Inflammatory macrophage (primary cell): ENCODE results near the gene PRPH.
A peak's percentile ranks its signal among the peaks of the same experiment; 100 is the strongest.
"Not testable (repeated sequence)": the region's sequence is repeated elsewhere in the genome, so short reads cannot be mapped to it uniquely, and the experiment has no call there.

Source experiments
- DNase-seq, 2 donors: peaks; one replicate each; pipeline ENCODE4 v3.0.0-alpha.2; 2020 to 2022

Gene PRPH

GRCh38 chr12:49333778-49334177, 38.8 kb downstream of the PRPH start:
- not testable (repeated sequence) for DNase-seq

GRCh38 chr12:49334226-49334625, 39.3 kb downstream of the PRPH start:
- DNase-seq: no peak

GRCh38 chr12:49334681-49335080, 39.7 kb downstream of the PRPH start:
- DNase-seq: no peak

- no peak for DNase-seq
These were observed 40.4 kb downstream of the PRPH start for GRCh38 chr12:49335118-49335954.

- no peak for DNase-seq
These were observed 41.2 kb downstream of the PRPH start for GRCh38 chr12:49335955-49336644.

- DNase-seq: peak; percentile 64 to 68
These were observed 42.0 kb downstream of the PRPH start, which contains the start of gene C1QL4 for GRCh38 chr12:49336645-49337584. Gene C1QL4 (minus strand): TSS chr12:49337188. CDS start chr12:49336477, 711 bp downstream.

- no peak for DNase-seq
These were observed 44.0 kb downstream of the PRPH start for GRCh38 chr12:49338830-49339463.

GRCh38 chr12:49339464-49339861, 44.5 kb downstream of the PRPH start:
- DNase-seq: no peak

- no peak for DNase-seq
These were observed 45.3 kb downstream of the PRPH start for GRCh38 chr12:49340095-49340870.

GRCh38 chr12:49340971-49341776, 46.2 kb downstream of the PRPH start:
- no peak for DNase-seq

- no peak for DNase-seq
These were observed 46.8 kb downstream of the PRPH start for GRCh38 chr12:49341777-49342065.

GRCh38 chr12:49342066-49342913, 47.3 kb downstream of the PRPH start:
- peak; percentile 52 to 61 for DNase-seq

- no peak for DNase-seq
These were observed 48.2 kb downstream of the PRPH start for GRCh38 chr12:49342914-49343731.

- DNase-seq: no peak
These were observed 49.6 kb downstream of the PRPH start for GRCh38 chr12:49344486-49345050.

- no peak for DNase-seq
These were observed 50.3 kb downstream of the PRPH start for GRCh38 chr12:49345051-49345824.

GRCh38 chr12:49345825-49346658, 51.1 kb downstream of the PRPH start:
- no peak for DNase-seq
